ENCODE measurements around the gene CES2. TPM values are rescaled to one million over a fixed set of nuclear protein-coding genes. Genes with fewer than 3 reads are reported as not detected.

The CES2 gene
- total and polyA plus RNA-seq, 2 donors (not counting 1 experiment from before 2014, with no cell fraction given): 23.5 to 47.8 TPM

DNA sequence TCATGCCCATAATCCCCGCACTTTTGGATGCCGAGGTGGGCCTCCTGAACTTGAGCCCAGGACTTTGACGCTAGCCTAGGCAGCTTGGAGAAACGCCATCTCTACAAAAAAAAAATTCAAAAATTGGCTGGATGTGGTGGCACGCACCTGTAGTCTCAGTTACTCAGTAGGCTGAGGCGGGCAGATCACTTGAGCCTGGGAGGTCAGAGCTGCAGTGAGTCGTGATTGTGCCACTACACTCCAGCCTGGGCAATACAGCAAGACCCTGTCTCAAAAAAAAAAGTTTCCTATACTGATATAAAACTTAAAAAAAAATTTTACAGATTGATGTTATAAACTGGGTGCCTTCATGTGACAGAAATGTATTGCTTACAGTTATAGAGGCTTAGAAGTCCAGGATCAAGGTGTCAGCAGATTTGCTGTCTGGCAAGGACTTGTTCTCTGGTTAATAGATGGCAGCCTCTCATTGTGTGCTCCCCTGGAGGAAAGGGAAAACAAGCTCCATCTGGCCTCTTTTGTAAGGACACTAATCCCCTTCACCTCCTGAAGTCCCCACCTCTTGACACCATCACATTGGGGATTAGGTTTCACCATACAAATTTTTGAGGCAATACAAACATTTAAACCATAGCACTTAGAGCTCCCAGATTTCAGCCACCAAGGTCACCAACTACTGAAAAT lies 17.3 kb downstream of the CES2 start:
- no peaks in the 10 kb centered on the region for H3K9me3 Mint-ChIP-seq (ENCODE audit: insufficient read depth)
- peaks cover 0 to 38% (median 21%) of the 10 kb centered on the region in 4 experiments for H3K27me3 ChIP-seq (replicated peaks in 1 of 4; ENCODE audit: control extremely low read depth in 1 of 4, control insufficient read depth in 3 of 4, insufficient read depth in 4 of 4, low read length in 3 of 4)
- no peak for ATAC-seq (ENCODE audit: low read depth)
- CTCF ChIA-PET: interaction anchor here (1.0 to 1.5 kb wide), 4 partner anchors 10 to 568 kb away, joined by 3 to 4 read pairs (median 4); no protein-coding TSS in a partner anchor
- peaks cover 13% of the 10 kb centered on the region for H3K4me1 Mint-ChIP-seq
- TF ChIP-seq EZH2 (IDR thresholded peaks at IDR 0.05; ENCODE audit: borderline replicate concordance, insufficient read depth, low read depth, low read length, poor library complexity, severe bottlenecking): no peak
- TF ChIP-seq, protein P1, sequence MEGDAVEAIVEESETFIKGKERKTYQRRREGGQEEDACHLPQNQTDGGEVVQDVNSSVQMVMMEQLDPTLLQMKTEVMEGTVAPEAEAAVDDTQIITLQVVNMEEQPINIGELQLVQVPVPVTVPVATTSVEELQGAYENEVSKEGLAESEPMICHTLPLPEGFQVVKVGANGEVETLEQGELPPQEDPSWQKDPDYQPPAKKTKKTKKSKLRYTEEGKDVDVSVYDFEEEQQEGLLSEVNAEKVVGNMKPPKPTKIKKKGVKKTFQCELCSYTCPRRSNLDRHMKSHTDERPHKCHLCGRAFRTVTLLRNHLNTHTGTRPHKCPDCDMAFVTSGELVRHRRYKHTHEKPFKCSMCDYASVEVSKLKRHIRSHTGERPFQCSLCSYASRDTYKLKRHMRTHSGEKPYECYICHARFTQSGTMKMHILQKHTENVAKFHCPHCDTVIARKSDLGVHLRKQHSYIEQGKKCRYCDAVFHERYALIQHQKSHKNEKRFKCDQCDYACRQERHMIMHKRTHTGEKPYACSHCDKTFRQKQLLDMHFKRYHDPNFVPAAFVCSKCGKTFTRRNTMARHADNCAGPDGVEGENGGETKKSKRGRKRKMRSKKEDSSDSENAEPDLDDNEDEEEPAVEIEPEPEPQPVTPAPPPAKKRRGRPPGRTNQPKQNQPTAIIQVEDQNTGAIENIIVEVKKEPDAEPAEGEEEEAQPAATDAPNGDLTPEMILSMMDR (IDR thresholded peaks at IDR 0.05): no peak
- no peak overlapping the region for H3K4me3 Mint-ChIP-seq
- no peak overlapping the region for H3K9ac ChIP-seq (ENCODE audit: low read length)
- no CpG with 5 or more reads among the region's 7 CpGs for WGBS (ENCODE audit: insufficient coverage)
- peaks cover 0 to 12% (median 0%) of the 10 kb centered on the region in 3 donors for H3K9me3 ChIP-seq (ENCODE audit: control extremely low read depth in 1 of 3, control insufficient read depth in 2 of 3, insufficient read depth in 1 of 3, low read length in 2 of 3)
- intact Hi-C loops (cut with micrococcal nuclease): no loop called here
- DNase-seq: no peak
- peaks cover 57% of the 10 kb centered on the region for H3K27me3 Mint-ChIP-seq
- no peak overlapping the region for H3K4me3 ChIP-seq (ENCODE audit: control extremely low read depth in 1 of 5, extremely low read depth in 1 of 5, insufficient read depth in 1 of 5, low read depth in 2 of 5, low read length in 4 of 5)
- no peak overlapping the region for H3K4me2 ChIP-seq (replicated peaks; ENCODE audit: low read depth, low read length, poor library complexity, severe bottlenecking)
- no peaks in the 10 kb centered on the region for H3K79me2 ChIP-seq (ENCODE audit: control insufficient read depth, insufficient read depth, low read length)
- H3K27ac Mint-ChIP-seq: no peak overlapping the region
- H3K36me3 ChIP-seq (replicated peaks in 1 of 2; ENCODE audit: control extremely low read depth in 1 of 2, control insufficient read depth in 1 of 2, extremely low read depth in 1 of 2, insufficient read depth in 2 of 2, low read length in 1 of 2): no peaks in the 10 kb centered on the region
- POLR2A ChIA-PET: no interaction called here
- no peak overlapping the region for H2AFZ ChIP-seq (ENCODE audit: insufficient read depth, low read depth, low read length, poor library complexity, severe bottlenecking)
- no peaks in the 10 kb centered on the region for H4K20me1 ChIP-seq (ENCODE audit: control insufficient read depth, insufficient read depth, low read length, poor library complexity, severe bottlenecking)
- peaks cover 11 to 20% of the 10 kb centered on the region in 2 donors for H3K4me1 ChIP-seq (ENCODE audit: control insufficient read depth in 2 of 2, insufficient read depth in 2 of 2, low read length in 2 of 2)
- H3K27ac ChIP-seq (ENCODE audit: low read length in 2 of 2): no peak overlapping the region

DNA sequence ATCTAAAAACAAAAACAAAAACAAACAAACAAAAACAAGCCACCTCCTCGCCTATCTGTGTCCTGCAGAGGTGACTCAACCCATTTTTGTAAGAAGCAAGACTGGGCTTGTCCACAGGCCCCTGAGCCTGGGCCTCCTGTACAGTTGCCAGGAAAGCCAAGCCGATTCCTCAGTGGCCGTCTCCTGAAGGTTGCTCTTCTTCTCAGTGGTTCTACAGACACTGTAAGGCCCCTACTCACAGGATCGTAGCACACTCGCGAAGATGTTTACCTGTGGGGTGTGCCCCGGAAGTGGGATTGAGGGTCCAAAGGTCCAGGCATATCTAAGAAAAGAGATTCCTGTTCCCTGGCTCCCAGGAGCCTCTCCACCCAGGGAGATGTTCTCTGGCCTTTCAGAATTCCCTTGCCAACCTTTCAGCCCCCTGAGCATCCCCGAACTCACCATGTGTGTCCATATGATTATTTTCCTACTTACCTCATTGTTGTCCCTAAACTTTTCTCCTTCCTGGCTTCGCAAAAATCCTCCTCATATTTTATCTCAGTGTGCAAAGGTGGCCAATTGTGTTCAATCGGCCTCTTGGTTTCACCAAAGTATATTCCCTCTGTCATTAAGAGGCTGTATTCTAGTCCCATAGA lies 18.3 kb downstream of the CES2 start:
- Mint-ChIP-seq H3K27ac (no peak overlapping the region), H3K9me3 (ENCODE audit: insufficient read depth) (no peaks in the 10 kb centered on the region), H3K4me3 (no peak overlapping the region), H3K4me1 (peaks cover 2% of the 10 kb centered on the region), H3K27me3 (peaks cover 58% of the 10 kb centered on the region)
- H3K27ac ChIP-seq (ENCODE audit: low read length in 2 of 2): no peak overlapping the region
- ATAC-seq (ENCODE audit: low read depth) (no peak), DNase-seq (no peak)
- CTCF ChIA-PET: interaction anchor here (0.6 to 1.7 kb wide), 13 partner anchors 10 to 1431 kb away, joined by 3 to 14 read pairs (median 4); no protein-coding TSS in a partner anchor
- POLR2A ChIA-PET: interaction anchor here (0.6 to 0.7 kb wide), 3 partner anchors 60 to 543 kb away, joined by 3 read pairs; no protein-coding TSS in a partner anchor
- no peak for TF ChIP-seq EZH2 (IDR thresholded peaks at IDR 0.05; ENCODE audit: borderline replicate concordance, insufficient read depth, low read depth, low read length, poor library complexity, severe bottlenecking)
- TF ChIP-seq, protein P1 (IDR thresholded peaks at IDR 0.05): no peak
- H3K27me3 ChIP-seq (replicated peaks in 1 of 4; ENCODE audit: control extremely low read depth in 1 of 4, control insufficient read depth in 3 of 4, insufficient read depth in 4 of 4, low read length in 3 of 4): peaks cover 0 to 28% (median 16%) of the 10 kb centered on the region in 4 experiments
- H3K4me3 ChIP-seq (ENCODE audit: control extremely low read depth in 1 of 5, extremely low read depth in 1 of 5, insufficient read depth in 1 of 5, low read depth in 2 of 5, low read length in 4 of 5): no peak overlapping the region
- no peaks in the 10 kb centered on the region for H3K36me3 ChIP-seq (replicated peaks in 1 of 2; ENCODE audit: control extremely low read depth in 1 of 2, control insufficient read depth in 1 of 2, extremely low read depth in 1 of 2, insufficient read depth in 2 of 2, low read length in 1 of 2)
- peaks cover 5 to 10% of the 10 kb centered on the region in 2 donors for H3K4me1 ChIP-seq (ENCODE audit: control insufficient read depth in 2 of 2, insufficient read depth in 2 of 2, low read length in 2 of 2)
- intact Hi-C loops (cut with micrococcal nuclease): loop anchor here (1.0 to 2.0 kb wide), 3 partner anchors 58 to 232 kb away; no protein-coding TSS in a partner anchor
- 83% methylated on average over 9 of the region's 10 CpGs for WGBS (ENCODE audit: insufficient coverage)
- no peaks in the 10 kb centered on the region for H3K79me2 ChIP-seq (ENCODE audit: control insufficient read depth, insufficient read depth, low read length)
- peaks cover 0 to 6% (median 0%) of the 10 kb centered on the region in 3 donors for H3K9me3 ChIP-seq (ENCODE audit: control extremely low read depth in 1 of 3, control insufficient read depth in 2 of 3, insufficient read depth in 1 of 3, low read length in 2 of 3)
- H4K20me1 ChIP-seq (ENCODE audit: control insufficient read depth, insufficient read depth, low read length, poor library complexity, severe bottlenecking): no peaks in the 10 kb centered on the region
- H2AFZ ChIP-seq (ENCODE audit: insufficient read depth, low read depth, low read length, poor library complexity, severe bottlenecking): no peak overlapping the region
- no peak overlapping the region for H3K4me2 ChIP-seq (replicated peaks; ENCODE audit: low read depth, low read length, poor library complexity, severe bottlenecking)
- no peak overlapping the region for H3K9ac ChIP-seq (ENCODE audit: low read length)

All from B cell (primary cell).